Hematopoietic multipotent progenitor cell treated with erythropoietin and hydrocortisone succinate and interleukin-3 and kit ligand, for 8 days (in vitro differentiated cells): Measurements from ENCODE around the gene CGGBP1.
"Not testable (repeated sequence)": the region's sequence is repeated elsewhere in the genome, so short reads cannot be mapped to it uniquely, and the experiment has no call there.

Experiments
- DNase-seq: peaks from one replicate; pipeline ENCODE4 v3.0.0-alpha.2; 2015

CGGBP1 gene

DNA sequence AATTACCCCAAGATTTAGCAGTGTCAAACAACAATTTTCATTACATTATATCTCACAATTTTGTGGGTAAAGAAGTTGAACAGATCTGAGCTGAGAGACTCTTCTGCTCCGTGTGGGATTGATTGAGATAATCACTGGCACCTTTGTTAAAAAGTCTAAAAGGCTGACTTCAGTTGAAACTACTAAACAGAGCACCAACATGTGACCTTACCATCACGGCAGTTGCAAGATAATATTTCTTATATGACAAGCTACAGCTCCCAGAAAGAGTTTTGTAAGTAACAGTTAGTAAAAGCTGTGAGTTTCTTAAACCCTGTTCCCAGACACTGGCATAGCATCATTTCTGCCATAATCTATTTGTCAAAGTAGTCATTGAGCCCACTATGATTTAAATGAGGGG is 25.0 kb downstream of the CGGBP1 start:
- DNase-seq, result peak; percentile 74

DNA sequence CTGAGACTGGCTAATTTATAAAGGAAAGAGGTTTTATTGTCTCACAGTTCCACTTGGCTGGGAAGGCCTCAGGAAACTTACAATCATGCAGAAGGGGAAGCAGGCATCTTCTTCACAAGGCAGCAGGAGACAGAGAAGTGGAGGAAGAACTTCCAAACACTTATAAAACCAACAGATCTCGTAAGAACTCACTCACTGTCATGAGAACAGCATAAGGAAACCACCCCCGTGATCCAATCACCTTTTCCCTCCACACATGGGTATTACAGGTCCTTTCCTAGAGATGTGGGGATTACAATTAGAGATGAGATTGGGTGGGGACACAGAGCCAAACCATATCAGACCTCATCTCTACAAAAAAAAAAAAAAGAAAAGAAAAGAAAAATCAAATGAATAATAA is 25.7 kb downstream of the CGGBP1 start:
- no peak for DNase-seq

- DNase-seq, result no peak
Observed at GRCh38 chr3:88032245-88032644, 26.6 kb downstream of the CGGBP1 start.

GRCh38 chr3:88031642-88032077 is 27.1 kb downstream of the CGGBP1 start:
- peak; percentile 50 for DNase-seq

GRCh38 chr3:88030210-88030609 is 28.6 kb downstream of the CGGBP1 start:
- DNase-seq, result no peak

- DNase-seq, result peak; percentile 86
Observed at GRCh38 chr3:88028876-88029275, 29.9 kb downstream of the CGGBP1 start.

GRCh38 chr3:88025001-88025552 is 33.7 kb downstream of the CGGBP1 start:
- no peak for DNase-seq

DNA sequence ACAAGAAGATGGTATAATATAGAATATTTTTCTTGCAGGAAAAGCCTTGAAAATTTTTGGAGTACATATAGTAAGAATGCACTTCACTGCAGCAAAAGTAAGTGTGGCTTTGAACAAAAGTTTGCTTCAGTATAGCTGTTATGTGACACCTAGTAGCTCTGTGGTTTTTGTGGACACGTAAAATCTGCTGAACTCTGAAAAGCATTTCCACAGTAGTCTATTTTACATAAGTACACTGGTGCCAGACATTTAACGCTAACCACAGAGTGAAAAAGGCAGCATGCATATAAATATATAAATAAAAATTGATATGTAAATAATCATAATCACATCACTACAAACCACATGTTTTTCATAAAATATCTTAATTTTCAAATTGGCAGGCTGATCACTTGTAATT is 39.8 kb downstream of the CGGBP1 start:
- DNase-seq, result no peak

GRCh38 chr3:88015656-88016055 is 43.1 kb downstream of the CGGBP1 start:
- DNase-seq, result not testable (repeated sequence)

- DNase-seq, result no peak
Observed at GRCh38 chr3:88013592-88013991, 45.2 kb downstream of the CGGBP1 start.

- peak; percentile 55 for DNase-seq
Observed at GRCh38 chr3:88010810-88011209, 48.0 kb downstream of the CGGBP1 start.

DNA sequence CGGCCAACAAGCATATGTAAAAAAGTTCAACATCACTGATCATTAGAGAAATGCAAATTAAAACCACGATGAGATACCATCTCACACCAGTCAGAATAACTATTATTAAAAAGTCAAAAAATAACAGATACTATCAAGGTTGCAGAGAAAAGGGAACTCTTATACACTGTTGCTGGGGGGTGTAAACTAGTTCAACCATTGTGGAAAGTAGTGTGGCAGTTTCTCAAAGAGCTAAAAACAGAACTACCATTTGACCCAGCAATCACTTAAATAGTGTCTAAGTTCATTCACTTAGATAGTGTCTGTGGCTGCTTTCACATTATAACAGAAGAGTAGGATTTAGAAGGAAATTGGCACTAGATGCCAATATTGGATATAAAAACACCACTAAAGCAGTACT is 49.7 kb downstream of the CGGBP1 start:
- no peak for DNase-seq

DNA sequence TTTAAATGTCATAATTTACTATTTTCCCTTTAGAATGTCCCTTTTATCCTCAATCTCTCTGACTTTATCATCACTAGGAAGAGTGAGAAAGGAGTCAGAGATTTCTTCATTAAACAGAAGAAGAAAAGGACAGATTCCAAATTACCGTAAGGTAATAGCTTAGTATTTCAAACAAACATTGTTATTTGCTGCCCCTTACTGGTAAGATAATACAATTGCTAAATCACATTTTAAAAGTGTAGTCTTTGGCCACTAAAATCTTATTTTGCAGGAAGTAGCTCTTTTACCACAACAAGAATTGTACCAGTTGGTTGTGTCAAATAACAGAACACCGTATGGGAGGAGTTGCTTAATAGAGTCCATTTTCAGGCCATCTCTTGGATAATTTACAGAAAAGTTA is 53.7 kb downstream of the CGGBP1 start:
- peak; percentile 71 for DNase-seq

DNA sequence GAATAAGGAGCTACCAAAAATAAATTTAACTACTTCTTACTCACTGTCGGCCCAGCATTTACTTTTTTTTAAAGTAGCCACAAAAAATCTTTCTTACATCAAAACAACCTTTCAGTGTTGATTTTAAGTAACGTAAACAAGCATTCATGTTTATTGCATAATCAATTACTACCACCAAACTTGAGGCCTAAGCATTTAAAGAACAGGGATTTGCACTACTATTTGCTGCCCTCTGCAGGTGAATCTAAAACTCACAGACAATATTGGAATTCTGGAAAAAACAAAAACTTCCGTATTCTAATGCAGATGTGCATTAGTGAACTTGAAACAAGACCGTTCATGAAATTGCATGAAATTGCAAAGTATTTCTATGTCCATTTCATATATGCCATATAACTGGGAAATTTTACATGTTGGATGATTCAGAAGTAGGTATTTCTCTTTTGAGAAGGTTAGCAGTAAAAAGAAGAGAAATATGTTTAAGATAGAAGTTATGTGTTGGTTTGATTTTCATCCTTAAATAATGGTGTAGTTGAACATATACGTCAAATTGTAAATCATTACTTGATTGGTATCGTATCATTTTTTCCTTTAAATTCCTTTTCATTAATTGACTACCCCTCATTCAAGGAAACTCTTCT is 55.6 kb downstream of the CGGBP1 start:
- DNase-seq, result peak; percentile 80

- DNase-seq, result no peak
Observed at GRCh38 chr3:88002448-88002847, 56.4 kb downstream of the CGGBP1 start.
